PC-9 (cell line): Measurements from ENCODE around the gene PPP1R1A.

Source experiments
- EZH2 ChIP-seq: fragments of 200-600 bp; sonication (generic); IDR thresholded peaks from 2 replicates; pipeline ENCODE4 v1.8.0; 2017; ENCODE audit warnings: antibody characterized with exemption, low read depth
- TF ChIP-seq, protein P1 (sequence below): fragments of 200-600 bp; sonication (generic); conservative IDR thresholded peaks from 2 replicates; pipeline ENCODE4 v1.6.1; 2017; ENCODE audit warnings: mixed run types, antibody characterized with exemption, mild to moderate bottlenecking, moderate library complexity

DNA sequence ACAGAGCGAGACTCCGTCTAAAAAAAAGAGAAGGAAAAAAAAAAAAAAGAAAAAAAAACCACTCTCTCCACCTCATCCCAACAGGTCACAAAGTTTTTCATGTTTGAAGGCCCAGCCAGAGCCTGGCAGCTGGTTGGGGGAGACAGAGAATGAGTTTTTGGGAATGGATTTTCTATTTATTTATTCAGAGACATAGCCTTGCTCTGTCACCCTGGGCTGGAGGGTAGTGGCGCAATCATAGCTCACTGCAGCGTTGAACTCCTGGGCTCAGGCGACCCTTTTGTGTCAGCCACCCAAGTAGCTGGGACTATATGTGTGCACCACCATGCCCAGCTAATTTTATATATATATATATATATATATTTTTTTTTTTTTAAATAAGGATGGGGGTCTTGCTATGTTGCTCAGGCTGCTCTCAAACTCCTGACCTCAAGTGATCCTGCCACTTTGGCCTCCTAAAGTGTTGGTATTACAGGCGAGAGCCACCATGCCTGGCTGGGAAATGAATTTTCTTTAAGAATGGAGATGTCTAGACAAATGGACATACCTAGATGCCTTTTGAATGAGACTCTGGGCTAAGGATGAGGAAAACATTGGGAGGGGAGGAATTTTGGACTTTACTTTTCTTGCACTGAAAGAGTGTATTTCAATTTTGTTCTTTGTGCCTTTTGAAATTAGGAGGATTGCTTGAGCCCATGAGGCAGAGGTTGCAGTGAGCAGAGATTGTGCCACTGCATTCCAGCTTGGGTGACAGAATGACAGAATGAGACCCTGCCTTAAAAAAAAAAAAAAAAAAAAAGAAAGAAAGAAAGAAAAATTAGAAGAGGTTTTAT is 16.9 kb upstream of the PPP1R1A start:
- TF ChIP-seq, protein P1, sequence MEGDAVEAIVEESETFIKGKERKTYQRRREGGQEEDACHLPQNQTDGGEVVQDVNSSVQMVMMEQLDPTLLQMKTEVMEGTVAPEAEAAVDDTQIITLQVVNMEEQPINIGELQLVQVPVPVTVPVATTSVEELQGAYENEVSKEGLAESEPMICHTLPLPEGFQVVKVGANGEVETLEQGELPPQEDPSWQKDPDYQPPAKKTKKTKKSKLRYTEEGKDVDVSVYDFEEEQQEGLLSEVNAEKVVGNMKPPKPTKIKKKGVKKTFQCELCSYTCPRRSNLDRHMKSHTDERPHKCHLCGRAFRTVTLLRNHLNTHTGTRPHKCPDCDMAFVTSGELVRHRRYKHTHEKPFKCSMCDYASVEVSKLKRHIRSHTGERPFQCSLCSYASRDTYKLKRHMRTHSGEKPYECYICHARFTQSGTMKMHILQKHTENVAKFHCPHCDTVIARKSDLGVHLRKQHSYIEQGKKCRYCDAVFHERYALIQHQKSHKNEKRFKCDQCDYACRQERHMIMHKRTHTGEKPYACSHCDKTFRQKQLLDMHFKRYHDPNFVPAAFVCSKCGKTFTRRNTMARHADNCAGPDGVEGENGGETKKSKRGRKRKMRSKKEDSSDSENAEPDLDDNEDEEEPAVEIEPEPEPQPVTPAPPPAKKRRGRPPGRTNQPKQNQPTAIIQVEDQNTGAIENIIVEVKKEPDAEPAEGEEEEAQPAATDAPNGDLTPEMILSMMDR, result no peak
- no peak for TF ChIP-seq EZH2
